Keratinocyte (primary cell): ENCODE measurements around the gene INSR. TPM values are rescaled to one million over a fixed set of nuclear protein-coding genes. Genes with fewer than 3 reads are reported as not detected.
"Not testable (repeated sequence)": the region's sequence is repeated elsewhere in the genome, so short reads cannot be mapped to it uniquely, and the experiment has no call there.

Source experiments
- DNase-seq: peaks from one replicate; pipeline ENCODE4 v3.0.0-alpha.2; 2011; ENCODE audit warnings: low read depth, missing footprints, low spot score
- FAIRE-seq: peaks from 2 replicates; lab custom pipeline; 2011; peaks lifted over from hg19 to GRCh38; lab: Jason Lieb, UNC
- H2AFZ ChIP-seq: 2 replicates; pipeline ENCODE4 v1.6.0; 2012; ENCODE audit warnings: low read length, control low read depth, inconsistent platforms; ENCODE audit not compliant: control insufficient read depth
- H3K27ac ChIP-seq: 2 replicates; pipeline ENCODE4 v1.5.1; 2011; ENCODE audit warnings: low read length; ENCODE audit not compliant: control insufficient read depth, insufficient read depth
- H3K27me3 ChIP-seq: 3 replicates; pipeline ENCODE4 v1.6.0; 2011; ENCODE audit warnings: low read length; ENCODE audit not compliant: control insufficient read depth, insufficient read depth; ENCODE audit errors: extremely low read depth
- H3K36me3 ChIP-seq, 2 experiments: 2 replicates in 1 of 2; 3 replicates in 1 of 2; pipeline ENCODE4 v1.5.1; 2011; ENCODE audit warnings: low read length in 2 of 2, mild to moderate bottlenecking in 1 of 2; ENCODE audit not compliant: control insufficient read depth in 2 of 2, insufficient read depth in 2 of 2; ENCODE audit errors: extremely low read depth in 1 of 2
- H3K4me1 ChIP-seq: 3 replicates; pipeline ENCODE4 v1.5.1; 2011; ENCODE audit warnings: low read length; ENCODE audit not compliant: control insufficient read depth, insufficient read depth; ENCODE audit errors: extremely low read depth
- H3K4me2 ChIP-seq: 3 replicates; pipeline ENCODE4 v1.6.0; 2011; ENCODE audit warnings: low read depth, low read length; ENCODE audit not compliant: control insufficient read depth, insufficient read depth; ENCODE audit errors: extremely low read depth
- H3K4me3 ChIP-seq, 3 experiments: fragments of 200-600 bp in 1 of 3; sonication (generic) in 1 of 3; 2 replicates in 2 of 3; 3 replicates in 1 of 3; pipeline ENCODE4 v1.5.1; 2011 to 2016; ENCODE audit warnings: low read length in 3 of 3, mild to moderate bottlenecking in 3 of 3, control low read depth in 2 of 3, inconsistent platforms in 1 of 3, low read depth in 1 of 3, mixed read lengths in 1 of 3, mixed run types in 1 of 3, moderate library complexity in 1 of 3; ENCODE audit not compliant: control insufficient read depth in 2 of 3, insufficient read depth in 2 of 3; ENCODE audit errors: extremely low read depth in 1 of 3
- H3K79me2 ChIP-seq: 2 replicates; pipeline ENCODE4 v1.6.0; 2012; ENCODE audit warnings: low read length; ENCODE audit not compliant: control insufficient read depth, insufficient read depth
- H3K9ac ChIP-seq: 3 replicates; pipeline ENCODE4 v1.6.0; 2011; ENCODE audit warnings: low read length; ENCODE audit not compliant: control insufficient read depth, insufficient read depth; ENCODE audit errors: extremely low read depth
- H3K9me1 ChIP-seq: 3 replicates; pipeline ENCODE4 v1.6.0; 2011; ENCODE audit warnings: low read length; ENCODE audit not compliant: control insufficient read depth, insufficient read depth; ENCODE audit errors: extremely low read depth
- H3K9me3 ChIP-seq: 2 replicates; pipeline ENCODE4 v1.5.1; 2012; ENCODE audit warnings: low read depth, low read length; ENCODE audit not compliant: control insufficient read depth
- H4K20me1 ChIP-seq: 3 replicates; pipeline ENCODE4 v1.6.0; 2011; ENCODE audit warnings: low read length; ENCODE audit not compliant: control insufficient read depth, insufficient read depth; ENCODE audit errors: extremely low read depth
- CTCF ChIP-seq, 3 experiments: IDR thresholded peaks in 1 of 3; conservative IDR thresholded peaks in 1 of 3; optimal IDR thresholded peaks in 1 of 3; 2 replicates in 2 of 3; 3 replicates in 1 of 3; pipeline versions ENCODE3 to v1.5.1; 2011; ENCODE audit warnings: low read length in 3 of 3, mild to moderate bottlenecking in 3 of 3, moderate library complexity in 2 of 3, control low read depth in 1 of 3, inconsistent platforms in 1 of 3; ENCODE audit not compliant: insufficient read depth in 2 of 3; ENCODE audit errors: extremely low read depth in 1 of 3
- EZH2 ChIP-seq: IDR thresholded peaks from one replicate; pipeline ENCODE4 v1.6.1; 2012; ENCODE audit warnings: inconsistent platforms, mild to moderate bottlenecking, low read length, moderate library complexity
- dilution Hi-C: fragments of 300-500 bp; cut with MboI; formaldehyde crosslinking; loops from one replicate; pipeline ENCODE4 v1.7.0; 2020; ENCODE audit warnings: low sequenced_read_pairs; ENCODE audit not compliant: extremely low pct_ligation_motif_present
- polyA plus RNA-seq, 5 experiments: library from polyadenylated mRNA; depleted of rRNA in 3 of 5; stranded (reverse) in 3 of 5; stranded (forward) in 1 of 5; unstranded in 1 of 5; fragments of >200 nt; gene quantifications; 1 replicate in 1 of 5; 2 replicates in 3 of 5; 3 replicates in 1 of 5; pipeline versions ENCODE4 v1.2.1 to v1.2.3, GENCODE V29; 2011 to 2012; ENCODE audit warnings: missing spikeins in 2 of 5, low read depth in 1 of 5, low replicate concordance in 1 of 5

The INSR gene
- polyA plus RNA-seq, 1 donor (not counting 4 experiments of a cell fraction or from before 2014, with no cell fraction given): 1.2 TPM

GRCh38 chr19:7209036-7209435 lies 85.2 kb downstream of the INSR start:
- H3K9ac ChIP-seq, H3K9me1 ChIP-seq, H3K4me3 ChIP-seq, DNase-seq, H2AFZ ChIP-seq, H3K4me1 ChIP-seq, H3K9me3 ChIP-seq, H3K79me2 ChIP-seq, H3K27me3 ChIP-seq, H3K4me2 ChIP-seq, FAIRE-seq, H4K20me1 ChIP-seq, dilution Hi-C loops, H3K36me3 ChIP-seq, H3K27ac ChIP-seq: not testable (repeated sequence)

GRCh38 chr19:7203332-7203731 lies 90.9 kb downstream of the INSR start:
- Histone ChIP-seq H3K4me1 (peaks cover 3% of the 10 kb centered on the region), H3K27ac (no peak overlapping the region), H3K4me3 (no peak overlapping the region), H3K27me3 (no peaks in the 10 kb centered on the region), H2AFZ (no peak overlapping the region), H3K36me3 (no peaks in the 10 kb centered on the region), H3K4me2 (no peak overlapping the region), H3K9me3 (no peaks in the 10 kb centered on the region), H3K9ac (no peak overlapping the region), H4K20me1 (no peaks in the 10 kb centered on the region), H3K9me1 (no peaks in the 10 kb centered on the region), H3K79me2 (no peaks in the 10 kb centered on the region)
- TF ChIP-seq CTCF (optimal IDR thresholded peaks at IDR 0.05 in 1 of 3, IDR thresholded peaks at IDR 0.05 in 1 of 3, conservative IDR thresholded peaks at IDR 0.05 in 1 of 3; ENCODE audit: extremely low read depth in 1 of 3, insufficient read depth in 2 of 3, low read length in 3 of 3) (no peak), EZH2 (no peak)
- FAIRE-seq (no peak), DNase-seq (no peak)
- dilution Hi-C loops: no loop called here

GRCh38 chr19:7202888-7203287 lies 91.3 kb downstream of the INSR start:
- FAIRE-seq: no peak
- H3K9me1 ChIP-seq: no peaks in the 10 kb centered on the region
- no peaks in the 10 kb centered on the region for H3K9me3 ChIP-seq
- no peaks in the 10 kb centered on the region for H4K20me1 ChIP-seq
- no peak overlapping the region for H3K4me3 ChIP-seq
- no peak overlapping the region for H3K27ac ChIP-seq
- no peak overlapping the region for H2AFZ ChIP-seq
- TF ChIP-seq EZH2 (no peak), CTCF (optimal IDR thresholded peaks at IDR 0.05 in 1 of 3, IDR thresholded peaks at IDR 0.05 in 1 of 3, conservative IDR thresholded peaks at IDR 0.05 in 1 of 3; ENCODE audit: extremely low read depth in 1 of 3, insufficient read depth in 2 of 3, low read length in 3 of 3) (no peak)
- no peak overlapping the region for H3K9ac ChIP-seq
- peaks cover 4% of the 10 kb centered on the region for H3K4me1 ChIP-seq
- no peaks in the 10 kb centered on the region for H3K36me3 ChIP-seq
- H3K79me2 ChIP-seq: no peaks in the 10 kb centered on the region
- H3K27me3 ChIP-seq: no peaks in the 10 kb centered on the region
- dilution Hi-C loops: no loop called here
- H3K4me2 ChIP-seq: no peak overlapping the region
- no peak for DNase-seq
